SK-N-SH (cell line): ENCODE results near the gene ARHGDIA. TPM values are rescaled to one million over a fixed set of nuclear protein-coding genes. Genes with fewer than 3 reads are reported as not detected.

Experiments used
- CTCF ChIA-PET: fragments of 300-600, 350-600 bp; formaldehyde crosslinking; extraction: SDS; loops from one replicate; lab custom pipeline; 2021; lab: Yijun Ruan, JAX
- POLR2A ChIA-PET: fragments of 350-600 bp; sonication (Branson Sonifier 250); formaldehyde crosslinking; extraction: SDS; loops from one replicate; lab custom pipeline; 2020; ENCODE audit warnings: antibody characterized with exemption, inconsistent platforms; lab: Yijun Ruan, JAX
- DNase-seq: peaks from one replicate; pipeline ENCODE4 v3.0.0; 2012
- H2AFZ ChIP-seq: fragments of 200-600 bp; sonication (generic); 2 replicates; pipeline ENCODE4 v1.8.1; 2016; ENCODE audit warnings: antibody characterized with exemption, mild to moderate bottlenecking, low read depth
- H3F3A ChIP-seq: fragments of 200-600 bp; sonication (generic); replicated peaks from 2 replicates; pipeline ENCODE3; 2016; ENCODE audit warnings: antibody characterized with exemption, mild to moderate bottlenecking; ENCODE audit not compliant: insufficient read depth
- H3K27ac ChIP-seq, 2 experiments: fragments of 200-500 bp in 1 of 2; fragments of 200-600 bp in 1 of 2; sonication (Bioruptor generic) in 1 of 2; sonication (generic), shearing (Covaris generic) in 1 of 2; 2 replicates each; pipeline versions ENCODE4 v1.5.1 to v1.6.1; 2014 to 2016; ENCODE audit warnings: low read depth in 2 of 2, inconsistent platforms in 1 of 2, low read length in 1 of 2, mild to moderate bottlenecking in 1 of 2, mixed read lengths in 1 of 2
- H3K27me3 ChIP-seq: fragments of 200-600 bp; sonication (generic), shearing (Covaris generic); 2 replicates; pipeline ENCODE4 v1.6.1; 2016; ENCODE audit warnings: mixed run types; ENCODE audit not compliant: insufficient read depth
- H3K36me3 ChIP-seq, 2 experiments: fragments of 200-500 bp in 1 of 2; fragments of 200-600 bp in 1 of 2; sonication (Bioruptor generic) in 1 of 2; sonication (generic) in 1 of 2; replicated peaks in 1 of 2; 2 replicates each; pipeline versions ENCODE3 to v1.5.1; 2014 to 2016; ENCODE audit warnings: low read length in 1 of 2, mild to moderate bottlenecking in 1 of 2; ENCODE audit not compliant: insufficient read depth in 2 of 2, control insufficient read depth in 1 of 2
- H3K4me1 ChIP-seq, 2 experiments: fragments of 200-500 bp in 1 of 2; fragments of 200-600 bp in 1 of 2; sonication (Bioruptor generic) in 1 of 2; sonication (generic), shearing (Covaris generic) in 1 of 2; 2 replicates each; pipeline versions ENCODE4 v1.5.1 to v1.6.1; 2014 to 2016; ENCODE audit warnings: low read depth in 1 of 2, low read length in 1 of 2, mixed run types in 1 of 2; ENCODE audit not compliant: insufficient read depth in 2 of 2, control insufficient read depth in 1 of 2
- H3K4me2 ChIP-seq: fragments of 200-600 bp; sonication (generic), shearing (Covaris generic); 2 replicates; pipeline ENCODE4 v1.6.1; 2017; ENCODE audit warnings: mixed run types
- H3K4me3 ChIP-seq, 2 experiments: fragments of 200-500 bp in 1 of 2; fragments of 200-600 bp in 1 of 2; sonication (Bioruptor generic) in 1 of 2; sonication (generic), shearing (Covaris generic) in 1 of 2; 2 replicates each; pipeline versions ENCODE4 v1.5.1 to v1.8.1; 2014 to 2016; ENCODE audit warnings: low read depth in 2 of 2, inconsistent platforms in 1 of 2, low read length in 1 of 2, mild to moderate bottlenecking in 1 of 2, mixed read lengths in 1 of 2, moderate library complexity in 1 of 2
- H3K79me2 ChIP-seq: fragments of 200-600 bp; sonication (generic); 2 replicates; pipeline ENCODE4 v1.8.1; 2017; ENCODE audit warnings: mild to moderate bottlenecking; ENCODE audit not compliant: insufficient read depth
- H3K9ac ChIP-seq: fragments of 200-600 bp; sonication (generic); 2 replicates; pipeline ENCODE4 v1.6.1; 2017; ENCODE audit warnings: mixed run types
- H3K9me2 ChIP-seq: fragments of 200-600 bp; sonication (generic); 2 replicates; pipeline ENCODE4 v1.6.1; 2017; ENCODE audit warnings: mixed run types
- H3K9me3 ChIP-seq: fragments of 200-600 bp; sonication (generic); 2 replicates; pipeline ENCODE4 v1.6.1; 2017; ENCODE audit warnings: mixed run types, mild to moderate bottlenecking, moderate library complexity
- H4K20me1 ChIP-seq: fragments of 200-600 bp; sonication (generic); 2 replicates; pipeline ENCODE4 v1.6.1; 2017; ENCODE audit warnings: mild to moderate bottlenecking, mixed run types; ENCODE audit not compliant: insufficient read depth
- CHD2 ChIP-seq: fragments of 150-350 bp; IDR thresholded peaks from 2 replicates; pipeline ENCODE4 v1.6.1; 2018; ENCODE audit warnings: low read length; ENCODE audit not compliant: partially characterized antibody
- ELF1 ChIP-seq: IDR thresholded peaks from 2 replicates; pipeline ENCODE4 v1.4.0; 2012
- EP300 ChIP-seq, 2 experiments: IDR thresholded peaks; 2 replicates each; pipeline versions ENCODE4 v1.4.0 to v1.6.1; 2012; ENCODE audit warnings: borderline replicate concordance in 1 of 2, low read depth in 1 of 2, low read length in 1 of 2
- EZH2phosphoT487 ChIP-seq: fragments of 200-600 bp; sonication (generic); IDR thresholded peaks from 2 replicates; pipeline ENCODE4 v1.6.1; 2017; ENCODE audit warnings: low read depth, mixed run types, mild to moderate bottlenecking, antibody characterized with exemption, moderate library complexity, borderline replicate concordance
- FOXJ3 ChIP-seq: sonication (generic); formaldehyde crosslinking; IDR thresholded peaks from 2 replicates; pipeline ENCODE4 v1.5.1; 2020; ENCODE audit warnings: mild to moderate bottlenecking, missing genetic modification reagents
- FOXM1 ChIP-seq: IDR thresholded peaks from 2 replicates; pipeline ENCODE4 v1.4.0; 2012; ENCODE audit warnings: low read depth, mild to moderate bottlenecking
- GABPA ChIP-seq: IDR thresholded peaks from 2 replicates; pipeline ENCODE4 v1.4.0; 2012; ENCODE audit warnings: low read depth, mild to moderate bottlenecking
- GATA2 ChIP-seq: sonication (generic); formaldehyde crosslinking; IDR thresholded peaks from 2 replicates; pipeline ENCODE4 v1.5.0; 2020; ENCODE audit warnings: mild to moderate bottlenecking, missing genetic modification reagents
- JUND ChIP-seq: IDR thresholded peaks from 2 replicates; pipeline ENCODE4 v1.4.0; 2012
- MAX ChIP-seq: IDR thresholded peaks from 2 replicates; pipeline ENCODE4 v1.4.0; 2012; ENCODE audit warnings: low read depth
- MEF2A ChIP-seq: IDR thresholded peaks from 2 replicates; pipeline ENCODE4 v1.4.0; 2012; ENCODE audit warnings: low read depth, borderline replicate concordance
- MXI1 ChIP-seq: IDR thresholded peaks from 2 replicates; pipeline ENCODE4 v1.6.1; 2012; ENCODE audit warnings: mild to moderate bottlenecking, low read depth, low read length, improper control_type of control experiment
- NFIC ChIP-seq: IDR thresholded peaks from 2 replicates; pipeline ENCODE4 v1.4.0; 2012; ENCODE audit warnings: borderline replicate concordance
- NRF1 ChIP-seq: IDR thresholded peaks from 2 replicates; pipeline ENCODE4 v1.6.1; 2012; ENCODE audit warnings: low read depth, mild to moderate bottlenecking, low read length
- POLR2AphosphoS5 ChIP-seq: IDR thresholded peaks from 2 replicates; pipeline ENCODE4 v1.6.1; 2012; ENCODE audit warnings: low read depth, low read length
- RAD21 ChIP-seq: IDR thresholded peaks from 2 replicates; pipeline ENCODE4 v1.6.1; 2012; ENCODE audit warnings: mild to moderate bottlenecking, low read length
- RCOR1 ChIP-seq: fragments of 150-350 bp; IDR thresholded peaks from 2 replicates; pipeline ENCODE4 v1.6.1; 2017; ENCODE audit warnings: antibody characterized with exemption, low read length
- RFX5 ChIP-seq: IDR thresholded peaks from 2 replicates; pipeline ENCODE4 v1.6.1; 2012; ENCODE audit warnings: mild to moderate bottlenecking, improper control_type of control experiment, low read length
- SIN3A ChIP-seq: IDR thresholded peaks from 2 replicates; pipeline ENCODE4 v1.6.1; 2012; ENCODE audit warnings: low read depth, mild to moderate bottlenecking, low read length, moderate library complexity, borderline replicate concordance
- SMC3 ChIP-seq: IDR thresholded peaks from 2 replicates; pipeline ENCODE4 v1.6.1; 2012; ENCODE audit warnings: low read depth, low read length, improper control_type of control experiment
- TAF1 ChIP-seq: IDR thresholded peaks from 2 replicates; pipeline ENCODE4 v1.6.1; 2012; ENCODE audit warnings: low read depth, mild to moderate bottlenecking, low read length, moderate library complexity, borderline replicate concordance
- TCF12 ChIP-seq: IDR thresholded peaks from 2 replicates; pipeline ENCODE4 v1.4.0; 2012
- TEAD4 ChIP-seq: IDR thresholded peaks from 2 replicates; pipeline ENCODE4 v1.4.0; 2012; ENCODE audit warnings: mild to moderate bottlenecking, borderline replicate concordance; ENCODE audit not compliant: insufficient read depth
- YY1 ChIP-seq: IDR thresholded peaks from 2 replicates; pipeline ENCODE4 v1.4.0; 2012; ENCODE audit warnings: low read depth, mild to moderate bottlenecking
- WGBS: methylation state at CpG from one replicate; pipeline ENCODE4 v1.1.6; 2017; ENCODE audit warnings: low lambda C conversion rate; 5-methylcytosine and 5-hydroxymethylcytosine counted together
- polyA plus RNA-seq, 3 experiments: library from polyadenylated mRNA; depleted of rRNA; stranded (reverse); fragments of >200 nt; gene quantifications; 2 replicates each; pipeline ENCODE4 v1.2.3, GENCODE V29; 2012
- TF ChIP-seq, protein P1 (sequence below): IDR thresholded peaks from 2 replicates; pipeline ENCODE4 v1.4.0; 2012; ENCODE audit warnings: low read depth, borderline replicate concordance
- TF ChIP-seq, protein P2 (sequence below): IDR thresholded peaks from 2 replicates; pipeline ENCODE4; 2012
- TF ChIP-seq, protein P3 (sequence below): fragments of 150-350 bp; IDR thresholded peaks from 2 replicates; pipeline ENCODE4 v1.6.1; 2017; ENCODE audit warnings: antibody characterized with exemption, low read length, low read depth, borderline replicate concordance
- TF ChIP-seq, protein P4 (sequence below): fragments of 150-350 bp; IDR thresholded peaks from 2 replicates; pipeline ENCODE4 v1.6.1; 2016; ENCODE audit warnings: mild to moderate bottlenecking, low read depth, low read length
- TF ChIP-seq, protein P5 (sequence below): fragments of 200-600 bp; sonication (generic); IDR thresholded peaks from 2 replicates; pipeline ENCODE4 v1.6.1; 2017; ENCODE audit warnings: antibody characterized with exemption, mild to moderate bottlenecking, moderate library complexity

ARHGDIA gene
- polyA plus RNA-seq, 1 of the 3 experiments (the other 2 are of a cell fraction), result 385 TPM

- peak within 1 kb of the TSS; percentile 85 to 96 for H3K4me3 ChIP-seq
- H3K27me3 ChIP-seq, result no peaks in the 10 kb centered on the region
- ChIA-PET POLR2A (interaction anchor here (0.6 to 1.7 kb wide), 2 partner anchors 10 to 44 kb away, joined by 3 to 6 read pairs; no protein-coding TSS in a partner anchor), CTCF (interaction anchor here (0.6 to 3.8 kb wide), 8 partner anchors 10 to 109 kb away, joined by 3 to 20 read pairs (median 4); no protein-coding TSS in a partner anchor)
- peaks cover 27 to 72% of the 10 kb centered on the region in 2 experiments for H3K36me3 ChIP-seq
- H3K4me2 ChIP-seq, result peak within 1 kb of the TSS; percentile 100
- no peaks in the 10 kb centered on the region for H3K9me3 ChIP-seq
- H2AFZ ChIP-seq, result no peak within 1 kb of the TSS; the same call in 1 of the 2 replicates
- DNase-seq, result peak; percentile 100
- peak within 1 kb of the TSS; percentile 71 for H3K9ac ChIP-seq
- H3K27ac ChIP-seq, result peak within 1 kb of the TSS in 1 of 2 experiments; percentile 44; a peak in 2 of 4 replicates
- 15% methylated on average over 35 of the region's 84 CpGs for WGBS
- H4K20me1 ChIP-seq, result peaks cover 27% of the 10 kb centered on the region
- H3K4me1 ChIP-seq, result peaks cover 8 to 19% of the 10 kb centered on the region in 2 experiments; a peak in 2 of 4 replicates
- H3K9me2 ChIP-seq, result no peaks in the 10 kb centered on the region
- peaks cover 22% of the 10 kb centered on the region for H3K79me2 ChIP-seq
- peaks cover 15% of the 10 kb centered on the region for H3F3A ChIP-seq
- TF ChIP-seq, protein P1, sequence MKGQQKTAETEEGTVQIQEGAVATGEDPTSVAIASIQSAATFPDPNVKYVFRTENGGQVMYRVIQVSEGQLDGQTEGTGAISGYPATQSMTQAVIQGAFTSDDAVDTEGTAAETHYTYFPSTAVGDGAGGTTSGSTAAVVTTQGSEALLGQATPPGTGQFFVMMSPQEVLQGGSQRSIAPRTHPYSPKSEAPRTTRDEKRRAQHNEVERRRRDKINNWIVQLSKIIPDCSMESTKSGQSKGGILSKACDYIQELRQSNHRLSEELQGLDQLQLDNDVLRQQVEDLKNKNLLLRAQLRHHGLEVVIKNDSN, result no peak; the same call in 1 of the 2 replicates
- TF ChIP-seq TEAD4 (no peak), EP300 (IDR thresholded peaks at IDR 0.05; ENCODE audit: borderline replicate concordance in 1 of 2, low read depth in 1 of 2, low read length in 1 of 2) (no peak), GABPA (0 out of 2 replicates have a peak, but pooled peaks have one; percentile 2), FOXJ3 (CRISPR knock-in tag) (no peak), POLR2AphosphoS5 (peak; percentile 63; the same call in 1 of the 2 replicates), SIN3A (no peak), NRF1 (peak; percentile 67), TAF1 (no peak), FOXM1 (no peak), SMC3 (no peak), MEF2A (no peak), MXI1 (peak; percentile 8; the same call in 1 of the 2 replicates), ELF1 (no peak), JUND (no peak), YY1 (no peak), RCOR1 (no peak), TCF12 (no peak), EZH2phosphoT487 (no peak), CHD2 (no peak), RFX5 (no peak), MAX (no peak), NFIC (no peak), RAD21 (no peak), GATA2 (CRISPR knock-in tag) (no peak)
- TF ChIP-seq, protein P2, sequence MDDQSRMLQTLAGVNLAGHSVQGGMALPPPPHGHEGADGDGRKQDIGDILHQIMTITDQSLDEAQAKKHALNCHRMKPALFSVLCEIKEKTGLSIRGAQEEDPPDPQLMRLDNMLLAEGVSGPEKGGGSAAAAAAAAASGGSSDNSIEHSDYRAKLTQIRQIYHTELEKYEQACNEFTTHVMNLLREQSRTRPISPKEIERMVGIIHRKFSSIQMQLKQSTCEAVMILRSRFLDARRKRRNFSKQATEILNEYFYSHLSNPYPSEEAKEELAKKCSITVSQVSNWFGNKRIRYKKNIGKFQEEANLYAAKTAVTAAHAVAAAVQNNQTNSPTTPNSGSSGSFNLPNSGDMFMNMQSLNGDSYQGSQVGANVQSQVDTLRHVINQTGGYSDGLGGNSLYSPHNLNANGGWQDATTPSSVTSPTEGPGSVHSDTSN, result peak; percentile 31
- TF ChIP-seq, protein P3, sequence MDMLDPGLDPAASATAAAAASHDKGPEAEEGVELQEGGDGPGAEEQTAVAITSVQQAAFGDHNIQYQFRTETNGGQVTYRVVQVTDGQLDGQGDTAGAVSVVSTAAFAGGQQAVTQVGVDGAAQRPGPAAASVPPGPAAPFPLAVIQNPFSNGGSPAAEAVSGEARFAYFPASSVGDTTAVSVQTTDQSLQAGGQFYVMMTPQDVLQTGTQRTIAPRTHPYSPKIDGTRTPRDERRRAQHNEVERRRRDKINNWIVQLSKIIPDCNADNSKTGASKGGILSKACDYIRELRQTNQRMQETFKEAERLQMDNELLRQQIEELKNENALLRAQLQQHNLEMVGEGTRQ, result peak; percentile 9; the same call in 1 of the 2 replicates
- TF ChIP-seq, protein P4, sequence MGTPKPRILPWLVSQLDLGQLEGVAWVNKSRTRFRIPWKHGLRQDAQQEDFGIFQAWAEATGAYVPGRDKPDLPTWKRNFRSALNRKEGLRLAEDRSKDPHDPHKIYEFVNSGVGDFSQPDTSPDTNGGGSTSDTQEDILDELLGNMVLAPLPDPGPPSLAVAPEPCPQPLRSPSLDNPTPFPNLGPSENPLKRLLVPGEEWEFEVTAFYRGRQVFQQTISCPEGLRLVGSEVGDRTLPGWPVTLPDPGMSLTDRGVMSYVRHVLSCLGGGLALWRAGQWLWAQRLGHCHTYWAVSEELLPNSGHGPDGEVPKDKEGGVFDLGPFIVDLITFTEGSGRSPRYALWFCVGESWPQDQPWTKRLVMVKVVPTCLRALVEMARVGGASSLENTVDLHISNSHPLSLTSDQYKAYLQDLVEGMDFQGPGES, result no peak
- TF ChIP-seq, protein P5, sequence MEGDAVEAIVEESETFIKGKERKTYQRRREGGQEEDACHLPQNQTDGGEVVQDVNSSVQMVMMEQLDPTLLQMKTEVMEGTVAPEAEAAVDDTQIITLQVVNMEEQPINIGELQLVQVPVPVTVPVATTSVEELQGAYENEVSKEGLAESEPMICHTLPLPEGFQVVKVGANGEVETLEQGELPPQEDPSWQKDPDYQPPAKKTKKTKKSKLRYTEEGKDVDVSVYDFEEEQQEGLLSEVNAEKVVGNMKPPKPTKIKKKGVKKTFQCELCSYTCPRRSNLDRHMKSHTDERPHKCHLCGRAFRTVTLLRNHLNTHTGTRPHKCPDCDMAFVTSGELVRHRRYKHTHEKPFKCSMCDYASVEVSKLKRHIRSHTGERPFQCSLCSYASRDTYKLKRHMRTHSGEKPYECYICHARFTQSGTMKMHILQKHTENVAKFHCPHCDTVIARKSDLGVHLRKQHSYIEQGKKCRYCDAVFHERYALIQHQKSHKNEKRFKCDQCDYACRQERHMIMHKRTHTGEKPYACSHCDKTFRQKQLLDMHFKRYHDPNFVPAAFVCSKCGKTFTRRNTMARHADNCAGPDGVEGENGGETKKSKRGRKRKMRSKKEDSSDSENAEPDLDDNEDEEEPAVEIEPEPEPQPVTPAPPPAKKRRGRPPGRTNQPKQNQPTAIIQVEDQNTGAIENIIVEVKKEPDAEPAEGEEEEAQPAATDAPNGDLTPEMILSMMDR, result peak; percentile 10; the same call in 1 of the 2 replicates
Measured at GRCh38 chr17:81911277-81911961, 40.3 kb upstream of the ARHGDIA start, which contains the start of gene PCYT2. TSS of gene PCYT2 (minus strand) at chr17:81911399. CDS start at chr17:81911355, 44 bp downstream.
